NCI-H1436 treated with DMSO at 0.1 percent for 48 hours (cell line): Measurements from ENCODE around the gene OPCML.

Experiments used
- DNase-seq: peaks from one replicate; lab custom pipeline; 2025; lab: John Stamatoyannopoulos, UW

OPCML gene

DNA sequence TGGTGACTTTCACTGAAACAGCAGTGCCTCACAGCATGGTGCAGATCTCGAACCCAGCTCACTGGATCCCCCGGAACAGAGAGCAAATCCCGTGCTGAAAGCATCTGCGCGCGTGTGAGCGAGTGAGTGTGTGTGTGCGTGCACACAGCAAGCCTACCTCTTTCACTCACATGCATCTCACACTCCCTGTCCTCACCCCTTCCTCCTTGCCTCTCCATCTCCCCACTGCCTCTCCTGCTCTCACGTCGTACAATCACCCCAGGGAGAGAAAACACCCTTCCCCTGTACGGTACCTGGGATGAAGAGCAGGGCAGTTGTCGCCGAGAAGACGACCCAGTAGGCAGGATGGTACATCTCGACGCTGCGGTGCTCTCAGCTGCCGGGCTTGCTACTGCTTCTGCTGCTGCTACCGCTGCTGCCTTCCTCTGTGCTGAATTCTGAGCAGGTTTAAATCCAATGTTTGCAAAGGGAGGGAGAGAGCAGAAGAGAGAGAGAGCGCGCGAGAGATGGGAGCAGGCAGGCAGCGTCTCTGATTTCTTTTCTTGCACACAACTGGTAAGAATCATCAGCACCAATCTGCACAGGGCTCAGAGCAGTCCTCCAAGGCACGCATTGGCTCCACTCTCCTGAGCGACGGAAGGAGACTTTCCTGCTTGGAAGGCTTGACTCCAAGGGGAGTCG, at the start of gene OPCML:
Gene OPCML, minus strand, starts transcription at position 531 of the 681 bp plus-strand sequence.
- DNase-seq = no peak

DNA sequence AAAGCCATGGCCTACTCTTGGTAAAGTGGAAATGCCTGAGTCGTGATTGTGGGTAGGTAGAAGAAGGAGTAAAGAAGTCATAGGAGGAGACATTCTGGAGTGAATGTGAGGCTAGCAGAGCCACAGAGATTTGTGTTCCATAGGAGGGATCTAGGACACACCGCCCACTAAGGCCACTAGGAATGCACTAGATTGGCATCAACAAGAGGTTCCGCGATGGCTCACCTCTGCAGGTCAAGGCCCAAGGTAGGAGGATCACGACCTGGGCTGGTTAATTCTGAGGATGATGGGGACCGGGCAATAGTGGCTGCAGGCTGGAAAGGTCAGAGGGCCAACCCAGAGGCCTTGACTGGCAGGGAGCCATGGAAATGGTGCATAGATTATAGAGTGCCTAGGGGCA, 48.8 kb upstream of the OPCML start:
- DNase-seq = no peak

DNA sequence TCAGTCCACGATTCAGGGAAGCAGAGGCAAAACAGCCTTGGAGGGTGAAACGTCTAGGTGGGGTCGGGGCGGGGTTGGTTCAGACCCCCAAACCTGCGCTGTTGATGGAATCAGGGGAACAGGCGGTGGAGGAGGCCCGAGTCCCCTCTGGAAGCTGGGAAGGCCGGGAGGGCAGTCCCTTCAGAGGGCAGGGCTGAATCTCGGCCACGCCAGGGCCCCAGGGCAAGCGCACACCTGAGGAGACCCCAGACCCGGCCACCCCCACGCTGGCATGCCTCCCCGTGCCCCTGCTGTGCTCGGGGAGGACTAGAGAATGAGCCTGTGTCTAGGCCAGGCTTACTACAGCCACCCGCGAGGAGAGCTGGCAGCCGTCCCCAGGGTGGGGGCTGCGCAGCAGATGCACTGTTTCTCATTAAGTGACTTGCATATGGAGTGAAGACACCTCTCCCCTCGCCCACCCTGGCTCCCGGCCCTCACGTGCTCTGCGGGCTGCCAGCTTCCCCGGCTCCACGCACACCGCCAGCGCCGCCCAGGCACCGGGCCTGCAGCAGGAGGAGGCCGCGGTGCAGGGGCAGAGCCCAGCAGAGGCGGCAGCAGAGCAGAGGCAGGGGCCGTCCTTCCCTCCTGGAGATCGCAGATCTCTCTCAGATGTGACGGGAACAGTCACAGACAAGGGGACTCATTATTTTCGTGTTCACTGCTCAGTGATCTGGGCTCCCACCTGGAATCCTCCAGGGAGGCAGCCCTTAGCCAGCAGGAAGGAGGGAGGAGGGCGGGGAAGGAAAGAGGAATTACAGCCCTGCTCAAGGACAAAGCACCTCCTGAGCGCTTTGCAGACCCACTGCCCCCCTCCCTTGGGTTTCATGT, 47.1 kb upstream of the OPCML start:
- no peak for DNase-seq

DNA sequence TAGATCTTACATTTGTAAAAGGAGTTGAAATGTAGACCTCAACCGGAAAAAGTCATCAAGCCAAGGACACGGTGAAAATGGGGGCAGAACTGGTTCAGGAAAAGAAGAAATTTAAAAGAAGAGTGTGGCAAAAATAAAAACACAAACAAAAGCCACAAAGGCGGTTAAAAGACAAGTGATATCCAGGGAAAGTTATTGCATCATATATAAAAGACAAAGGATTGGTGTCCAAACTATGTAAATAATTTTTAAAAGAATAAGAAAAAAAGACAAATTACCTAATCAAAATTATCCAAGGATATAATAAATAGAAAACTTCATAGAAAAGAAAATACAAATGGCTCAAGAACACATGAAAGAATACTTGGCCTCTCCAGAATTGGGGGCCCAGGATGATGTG, 45.1 kb upstream of the OPCML start:
- no peak for DNase-seq

DNA sequence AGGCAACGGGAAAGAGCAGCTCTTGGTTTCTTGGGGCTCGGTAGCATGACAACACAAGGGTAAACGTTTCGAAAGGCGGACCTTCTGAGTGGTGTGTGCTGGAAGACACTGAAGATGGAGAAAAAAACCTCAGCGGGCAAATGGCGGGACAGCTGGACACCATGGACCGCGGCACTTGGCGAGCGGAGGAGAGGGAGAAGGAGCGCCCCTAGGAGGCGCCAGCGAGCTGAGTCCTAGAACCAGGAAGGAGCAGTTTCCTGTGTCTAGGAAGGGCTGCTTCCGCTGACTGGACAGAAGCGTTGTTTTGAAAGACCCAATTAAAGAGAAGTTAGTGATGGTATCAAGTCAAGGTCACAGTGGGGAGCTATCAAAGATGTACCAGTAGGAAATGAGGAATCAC, 44.0 kb upstream of the OPCML start:
- no peak for DNase-seq

DNA sequence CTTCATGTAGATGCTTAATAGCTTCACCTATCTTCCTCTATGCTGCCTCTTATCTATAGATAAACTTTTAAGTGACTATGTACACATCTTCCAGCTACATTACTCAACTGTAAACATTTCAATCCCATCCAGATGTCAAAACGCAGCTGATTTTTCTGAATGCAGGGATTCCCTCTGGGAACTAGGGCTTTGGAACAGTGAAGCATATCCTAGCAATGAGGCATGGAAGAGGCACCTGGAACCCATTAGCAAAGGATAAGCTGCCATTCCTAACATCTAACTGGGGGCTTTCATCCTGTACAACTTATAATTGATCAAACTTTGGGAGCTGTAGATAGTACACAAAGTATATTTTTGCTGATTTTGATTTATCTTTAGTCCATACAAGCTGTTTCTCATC, 40.8 kb upstream of the OPCML start:
- no peak for DNase-seq

DNA sequence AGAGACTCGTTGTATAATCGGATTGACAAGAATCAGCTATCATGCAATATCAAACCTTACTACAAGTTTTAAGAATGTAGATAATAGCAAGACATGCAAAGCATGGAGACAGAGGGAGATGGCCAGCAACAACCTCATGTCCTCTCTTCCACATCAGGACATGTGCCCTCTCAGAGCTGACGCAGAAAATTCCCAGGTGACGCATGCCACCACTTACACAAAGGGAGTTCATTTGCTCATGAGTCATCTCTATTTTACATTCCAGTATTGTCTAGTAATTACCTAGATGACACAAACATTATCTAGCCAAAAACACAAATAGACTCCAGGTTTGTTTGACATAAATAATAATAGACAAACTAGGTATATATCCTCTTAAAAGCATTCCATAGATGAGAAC, 38.1 kb upstream of the OPCML start:
- no peak for DNase-seq

DNA sequence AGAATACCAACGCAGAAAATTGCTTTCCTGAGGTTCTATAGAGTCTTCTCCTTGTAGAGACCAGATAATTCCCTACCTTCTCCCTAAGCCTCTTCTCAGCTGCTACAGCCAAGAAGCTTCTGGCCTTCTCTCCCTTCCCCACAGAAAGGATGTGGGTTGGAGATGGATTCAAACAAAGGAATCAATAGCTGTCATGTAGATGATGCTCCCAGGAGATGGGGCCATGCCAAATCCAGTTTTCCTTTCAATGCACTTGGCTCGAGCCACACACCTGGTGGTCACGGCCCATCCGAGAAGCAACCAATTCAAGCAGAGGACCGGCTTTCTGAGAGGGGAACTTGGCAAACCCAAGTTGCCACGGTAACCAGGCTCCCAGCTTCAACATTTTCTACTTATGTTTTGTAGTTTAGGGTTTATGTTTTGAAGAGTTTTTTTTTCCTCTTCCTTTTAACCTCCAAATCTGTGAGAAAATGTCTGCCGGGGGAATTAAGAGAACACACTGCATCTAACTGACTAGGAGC, 31.3 kb upstream of the OPCML start:
- no peak for DNase-seq

DNA sequence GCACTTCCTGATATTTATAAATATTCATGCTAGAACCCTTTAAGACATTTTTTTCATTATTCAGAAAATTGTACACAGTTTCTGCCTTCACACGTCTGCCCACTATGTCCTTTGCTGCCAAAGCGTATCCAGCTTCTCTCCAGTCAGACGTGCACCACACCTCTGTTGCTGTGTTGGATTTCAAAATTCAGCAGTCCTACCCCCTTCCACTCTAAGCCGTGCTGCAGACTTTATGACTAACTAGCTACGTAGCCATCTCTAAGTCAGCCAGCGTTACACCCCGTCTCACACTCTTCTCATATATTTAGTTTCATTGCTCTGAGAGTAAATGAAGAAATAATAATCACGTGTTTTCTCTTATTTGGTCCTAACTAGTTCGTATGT, 28.2 kb upstream of the OPCML start:
- DNase-seq = no peak

DNA sequence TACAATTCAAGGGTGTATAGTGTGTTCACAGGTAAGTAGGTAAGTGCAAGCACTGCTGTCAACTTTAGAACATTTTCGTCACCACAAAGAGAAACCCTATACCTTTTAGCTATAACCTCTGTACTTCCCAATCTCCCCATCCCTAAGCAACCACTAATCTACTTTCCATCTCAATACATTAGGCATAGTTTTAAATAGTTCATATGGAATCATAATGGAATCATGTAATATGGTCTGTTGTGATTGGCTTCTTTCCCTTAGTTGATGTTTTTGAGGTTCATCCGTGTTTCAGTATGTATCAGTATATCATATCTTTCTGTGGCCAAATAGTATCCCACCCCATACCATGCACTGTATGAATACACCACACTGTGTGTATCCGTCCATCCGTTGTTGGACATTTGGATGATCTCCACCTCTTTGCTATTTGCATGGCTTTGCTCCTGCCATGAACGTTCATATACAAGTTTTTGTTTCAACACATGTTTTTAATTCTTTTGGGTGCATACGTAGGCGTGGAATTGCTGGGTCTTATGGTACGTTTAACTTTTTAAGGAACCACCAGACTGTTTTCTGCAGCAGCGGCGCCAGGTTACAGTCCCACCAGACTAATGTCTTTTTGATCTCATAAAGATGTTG, 27.7 kb upstream of the OPCML start:
- DNase-seq = no peak

DNA sequence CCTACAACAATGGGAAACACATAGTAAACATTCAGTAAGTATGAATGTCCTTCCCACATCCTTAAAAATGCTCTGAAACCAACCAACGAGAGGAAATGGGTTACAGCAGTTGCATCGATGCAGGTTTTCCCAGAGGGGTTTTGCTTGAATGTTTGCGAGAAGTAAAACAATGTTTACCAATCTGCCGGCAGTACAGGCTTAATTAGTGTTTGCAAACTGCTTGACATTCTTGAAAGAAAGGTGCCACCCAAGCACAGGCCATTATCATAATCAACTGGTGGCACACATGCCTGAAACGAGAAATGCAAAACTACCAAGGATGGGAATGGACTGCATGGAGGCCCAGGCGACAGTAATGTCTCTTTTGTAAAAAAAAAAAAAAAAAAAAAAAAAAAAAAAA, 27.1 kb upstream of the OPCML start:
- no peak for DNase-seq

DNA sequence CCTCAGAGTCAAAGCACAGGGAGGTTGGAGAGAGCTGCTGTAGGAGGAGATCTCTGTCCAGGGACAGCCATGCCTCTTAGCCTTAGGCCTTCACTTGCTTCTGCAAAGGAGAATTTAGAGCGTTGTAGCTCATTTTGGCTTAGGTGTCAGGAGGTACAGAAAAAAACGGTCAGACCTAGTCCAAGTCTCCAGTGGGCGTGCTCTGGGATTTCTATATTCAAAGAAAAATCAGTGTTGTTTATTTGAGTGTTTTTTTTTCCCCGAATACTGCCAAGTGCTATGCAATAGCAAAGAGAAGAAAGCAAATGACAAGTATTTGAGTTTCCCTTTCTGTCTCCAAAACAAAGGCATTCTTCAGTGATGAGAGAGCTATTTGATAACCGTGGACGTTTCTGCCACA, 22.7 kb upstream of the OPCML start:
- no peak for DNase-seq

DNA sequence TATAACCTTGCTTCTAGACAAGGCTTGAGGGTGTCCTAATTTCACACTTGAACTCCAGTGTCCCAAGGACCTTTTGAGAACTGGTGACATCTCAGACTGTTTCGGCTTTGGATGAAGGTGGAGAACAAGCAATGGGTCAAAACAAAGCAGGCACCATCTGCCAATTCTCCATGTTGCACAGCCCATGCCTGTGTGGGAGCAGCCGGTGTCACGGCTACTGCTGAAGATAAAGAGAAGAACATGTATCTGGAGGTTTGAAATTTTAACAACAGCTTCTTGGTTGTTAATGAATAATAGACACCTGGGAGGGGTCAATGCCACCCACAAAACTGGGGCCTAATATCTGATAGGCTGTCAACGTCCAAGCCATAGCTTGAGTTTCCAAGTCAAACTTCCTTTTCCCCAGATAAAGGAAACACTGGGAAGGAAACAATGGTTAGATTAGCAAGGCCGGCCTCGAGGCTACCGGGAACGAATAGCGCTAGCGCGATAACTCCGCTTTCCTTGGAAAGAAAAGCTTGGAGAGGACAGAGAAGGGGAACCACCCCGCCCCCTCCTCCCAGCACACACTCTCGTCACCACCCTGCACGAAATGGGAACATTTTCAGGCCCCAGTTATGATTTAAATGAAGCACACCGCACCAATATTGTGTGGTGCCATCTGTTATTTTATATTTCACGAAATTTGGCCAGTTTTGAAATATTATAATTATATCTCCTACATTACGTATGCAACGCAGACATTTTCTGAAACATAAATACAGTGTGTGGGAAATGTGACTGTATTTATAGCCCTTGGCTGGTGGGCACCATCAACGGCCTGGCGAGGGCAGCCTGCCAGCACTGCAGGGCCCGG, 21.8 kb upstream of the OPCML start:
- no peak for DNase-seq

DNA sequence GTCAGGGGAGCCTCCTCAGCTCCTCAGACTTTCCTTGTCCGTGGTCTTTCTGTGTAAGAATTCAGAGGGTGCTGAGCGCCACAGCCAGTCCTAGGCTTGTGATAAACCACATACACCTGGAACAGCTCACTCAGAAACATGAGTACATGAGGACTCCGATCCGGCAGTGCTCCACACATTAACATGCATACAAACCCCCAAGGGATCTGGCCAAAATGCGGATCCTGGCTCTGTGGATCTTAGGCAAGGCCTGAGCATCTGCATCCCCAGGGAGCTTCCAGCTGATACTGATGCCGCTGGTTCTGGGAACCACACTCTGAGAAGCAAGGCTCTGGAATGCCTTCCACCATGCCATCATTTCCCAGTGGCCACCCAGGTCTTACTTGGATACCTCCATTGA, 20.6 kb upstream of the OPCML start:
- no peak for DNase-seq

DNA sequence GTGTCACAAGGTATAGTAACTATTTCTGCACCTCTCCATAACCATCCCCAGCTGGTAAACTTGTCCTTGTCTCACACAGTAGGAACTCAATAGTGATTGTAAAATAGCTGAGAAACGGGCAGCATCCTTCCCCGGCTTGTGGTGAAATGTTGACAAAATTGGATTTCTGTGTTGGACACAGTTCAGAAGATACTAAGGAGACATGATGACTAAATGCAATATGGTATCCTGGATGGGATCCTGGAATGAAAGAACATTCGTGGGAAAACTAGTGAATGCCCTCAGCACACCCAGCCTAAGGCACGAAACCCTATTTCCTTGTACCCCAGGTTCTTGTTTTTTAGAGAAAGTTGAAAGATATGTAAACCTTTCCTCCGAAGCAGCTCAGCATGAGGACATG, 18.8 kb upstream of the OPCML start:
- no peak for DNase-seq

DNA sequence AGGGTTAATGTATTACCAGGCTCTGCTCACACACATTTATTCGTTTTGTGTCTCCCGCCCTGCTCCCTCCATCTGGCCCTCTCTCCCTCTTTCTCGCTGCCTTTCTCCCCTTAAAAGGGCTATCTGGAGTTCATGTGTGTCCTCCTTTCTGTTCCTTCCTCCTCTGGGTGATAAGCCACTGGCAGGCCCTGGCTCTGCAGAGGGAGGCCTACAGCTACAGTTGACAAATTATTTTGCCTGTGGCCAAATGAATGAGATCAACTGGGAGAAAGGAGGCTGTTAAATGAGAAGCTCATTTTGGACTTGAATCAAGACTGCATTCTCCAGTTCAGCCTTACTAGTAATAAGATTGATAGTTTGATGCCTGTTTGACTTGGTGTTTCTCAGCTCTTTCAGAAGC, 17.5 kb upstream of the OPCML start:
- DNase-seq = no peak

DNA sequence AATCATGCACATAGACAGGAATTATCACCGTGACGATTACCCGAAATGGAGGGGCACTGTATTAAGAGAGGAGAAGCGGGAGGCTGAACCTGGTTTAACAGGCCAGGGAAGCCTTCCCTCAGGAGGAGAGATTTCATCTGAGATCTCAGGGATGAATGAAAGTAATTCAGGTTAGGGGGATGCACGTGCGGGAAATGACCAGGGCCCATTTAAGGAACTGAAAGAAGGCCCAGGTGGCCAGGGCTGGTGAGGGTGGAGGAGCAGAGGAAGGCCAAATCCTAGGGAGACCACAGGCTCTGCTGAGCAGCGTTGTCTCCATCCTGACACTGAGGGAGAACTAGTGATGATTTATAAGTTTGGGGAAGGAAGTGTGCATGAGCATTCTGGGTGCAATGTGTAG, 16.3 kb upstream of the OPCML start:
- DNase-seq = no peak

DNA sequence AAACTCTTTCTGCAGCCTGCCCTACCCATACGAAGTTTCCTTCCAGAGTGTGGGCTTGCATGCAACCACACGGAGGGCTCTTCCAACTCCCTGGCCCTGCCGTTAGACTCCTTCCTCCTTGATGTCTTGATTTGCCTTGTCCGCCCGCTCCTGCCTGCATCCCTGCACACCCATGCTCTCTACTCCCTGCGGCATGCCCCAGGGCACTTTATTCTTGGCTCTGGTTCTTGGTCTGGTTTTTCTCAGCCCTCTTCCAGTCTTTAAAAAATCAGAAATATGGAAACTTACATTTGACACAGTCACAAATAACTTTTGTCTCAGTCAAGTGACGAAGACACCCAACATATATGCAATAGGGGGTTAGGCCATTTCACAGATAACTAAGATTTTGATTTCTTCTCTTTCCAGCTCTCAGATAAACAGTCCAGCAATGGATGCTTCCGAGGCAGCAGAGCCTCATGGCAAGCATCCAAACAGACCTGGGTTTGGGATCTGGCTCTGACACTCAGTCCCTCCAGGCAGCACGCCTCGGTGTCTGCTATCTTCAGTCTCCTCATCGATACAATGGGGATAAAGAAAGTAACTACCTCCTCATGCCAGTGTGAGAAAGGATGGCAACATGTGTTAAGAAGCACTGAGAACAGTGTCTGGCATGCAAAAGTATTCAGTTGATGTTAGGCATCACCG, 15.7 kb upstream of the OPCML start:
- no peak for DNase-seq

DNA sequence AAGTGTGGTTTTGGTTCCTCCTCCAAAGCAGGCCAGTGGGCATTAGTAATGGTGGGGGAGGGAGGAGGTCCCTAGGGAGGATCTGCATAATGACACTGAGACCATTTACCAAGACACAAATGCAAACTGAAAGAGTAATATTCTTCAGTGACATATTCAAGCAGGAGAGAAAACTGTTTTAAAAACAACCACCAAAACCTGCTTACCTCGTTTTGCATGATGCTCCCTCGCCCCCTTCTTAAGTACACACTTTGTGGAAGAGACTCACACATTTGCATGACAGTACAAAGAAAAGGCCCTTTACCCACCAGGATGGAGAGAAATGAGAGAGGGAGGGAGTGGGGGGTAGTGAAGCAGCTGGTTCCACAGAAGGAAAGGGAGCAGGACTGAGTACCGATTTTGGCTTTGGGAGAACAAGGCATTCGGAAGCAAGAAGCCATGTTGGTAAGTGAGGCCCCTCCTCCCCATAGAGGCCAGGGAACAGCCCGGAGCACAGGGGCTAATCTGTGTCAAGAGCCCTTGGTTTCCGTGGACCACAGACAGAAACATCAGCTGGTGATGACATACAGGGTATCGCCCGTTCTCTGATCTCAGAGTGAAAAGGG, 13.0 kb upstream of the OPCML start:
- DNase-seq = no peak

DNA sequence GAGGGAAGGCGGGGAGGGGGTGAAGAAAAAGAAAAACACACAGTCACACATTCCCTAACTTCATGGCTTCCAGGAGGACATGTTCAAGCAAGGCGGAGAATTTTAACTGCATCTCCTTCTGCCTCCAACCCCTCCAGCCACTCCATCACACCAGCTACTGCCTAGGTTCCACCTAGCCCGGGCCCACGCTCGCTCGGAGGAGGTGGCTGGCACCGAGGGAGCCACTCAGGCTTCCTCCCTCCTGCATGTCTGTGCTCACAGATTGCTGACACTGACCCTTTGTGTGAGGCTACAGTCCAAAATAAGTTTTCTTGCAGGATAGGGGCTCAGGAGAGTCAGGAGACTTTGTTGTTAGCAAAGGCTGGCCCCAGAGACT, 9.4 kb upstream of the OPCML start:
- no peak for DNase-seq
